ENCODE measurements around the gene REXO1. TPM values are rescaled to one million over a fixed set of nuclear protein-coding genes. Genes with fewer than 3 reads are reported as not detected.

The REXO1 gene
- total and polyA plus RNA-seq, 9 of the 15 experiments (the other 6 are each of a cell fraction or from before 2014, with no cell fraction given): 0.04 to 63.3 (median 15.8) TPM

DNA sequence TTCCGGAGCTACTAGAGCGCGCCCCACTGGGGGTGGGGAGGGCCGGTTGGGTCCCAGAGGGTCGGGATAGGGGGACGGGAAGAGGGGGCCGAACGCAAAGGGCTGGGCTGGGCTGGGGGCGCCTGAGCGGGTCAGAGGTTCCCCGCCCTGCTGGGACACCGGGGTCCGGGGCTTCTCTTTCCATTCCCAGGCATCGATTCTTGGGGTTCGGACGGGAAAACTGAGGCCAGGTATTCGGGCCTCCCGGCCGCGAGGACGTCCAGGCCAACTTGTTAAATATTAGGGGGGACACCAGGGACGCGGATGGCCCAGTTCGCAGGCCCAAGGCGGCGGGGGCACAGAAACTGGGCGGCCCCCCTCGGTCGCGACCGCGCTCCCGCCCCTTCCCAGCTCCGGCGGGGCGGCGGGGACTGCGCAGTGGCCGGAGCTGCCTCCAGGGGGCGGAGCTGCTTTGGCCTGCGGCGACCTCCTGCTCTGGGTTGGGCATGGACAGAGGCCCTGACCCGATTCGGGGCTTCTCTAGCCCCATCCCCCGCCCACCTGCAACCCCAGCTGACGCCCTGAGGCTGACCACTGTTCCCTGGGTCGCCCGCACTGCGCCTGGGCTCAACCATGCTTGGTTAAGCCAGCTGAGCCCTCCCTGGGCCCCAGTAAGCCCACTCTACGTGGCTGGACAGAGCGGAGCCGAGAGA, 16.3 kb upstream of the REXO1 start (continued):
- TF ChIP-seq JUND (IDR thresholded peaks at IDR 0.05; ENCODE audit: borderline replicate concordance, low read depth, low read length) (0 out of 2 replicates have a peak, but pooled peaks have one; percentile 17), JUND (tag; IDR thresholded peaks at IDR 0.05; ENCODE audit: borderline replicate concordance, low read depth, low read length) (no peak), POLR3G (IDR thresholded peaks at IDR 0.05; ENCODE audit: extremely low read depth, insufficient read length, insufficient replicate concordance) (no peak), CREM (IDR thresholded peaks at IDR 0.05; ENCODE audit: low read depth) (peak; percentile 44), GATAD2A (IDR thresholded peaks at IDR 0.05) (no peak), TCF3 (CRISPR knock-in tag; IDR thresholded peaks at IDR 0.05) (no peak), PHTF2 (CRISPR knock-in tag; IDR thresholded peaks at IDR 0.05) (no peak), ZFX (CRISPR knock-in tag; IDR thresholded peaks at IDR 0.05) (peak; percentile 79), PHF8 (IDR thresholded peaks at IDR 0.05; ENCODE audit: borderline replicate concordance, low read length) (peak; percentile 67), CHD2 (IDR thresholded peaks at IDR 0.05; ENCODE audit: low read depth, low read length) (no peak), SMC3 (conservative IDR thresholded peaks at IDR 0.05; ENCODE audit: insufficient read depth, low read depth, low read length) (peak; percentile 59; the same call in 1 of the 2 replicates), BHLHE40 (IDR thresholded peaks at IDR 0.05; ENCODE audit: low read length) (peak; percentile 38), NBN (IDR thresholded peaks at IDR 0.05; ENCODE audit: low read depth) (0 out of 2 replicates have a peak, but pooled peaks have one; percentile 5), ZBED1 (IDR thresholded peaks at IDR 0.05) (no peak), PHF21A (IDR thresholded peaks at IDR 0.05; ENCODE audit: borderline replicate concordance, low read depth) (peak; percentile 98), CBX5 (IDR thresholded peaks at IDR 0.05; ENCODE audit: borderline replicate concordance, low read depth) (no peak), HCFC1 (IDR thresholded peaks at IDR 0.05; ENCODE audit: low read depth, low read length) (peak; percentile 35; the same call in 1 of the 2 replicates), ZC3H4 (CRISPR knock-in tag; IDR thresholded peaks at IDR 0.05; ENCODE audit: borderline replicate concordance) (no peak), ETV5 (CRISPR knock-in tag; IDR thresholded peaks at IDR 0.05; ENCODE audit: low read depth) (0 out of 2 replicates have a peak, but pooled peaks have one; percentile 1), MTA2 (IDR thresholded peaks at IDR 0.05; ENCODE audit: low read depth) (peak; percentile 2; the same call in 1 of the 2 replicates), ZNF561 (CRISPR knock-in tag; conservative IDR thresholded peaks at IDR 0.05) (no peak)
- TF ChIP-seq, protein P1, sequence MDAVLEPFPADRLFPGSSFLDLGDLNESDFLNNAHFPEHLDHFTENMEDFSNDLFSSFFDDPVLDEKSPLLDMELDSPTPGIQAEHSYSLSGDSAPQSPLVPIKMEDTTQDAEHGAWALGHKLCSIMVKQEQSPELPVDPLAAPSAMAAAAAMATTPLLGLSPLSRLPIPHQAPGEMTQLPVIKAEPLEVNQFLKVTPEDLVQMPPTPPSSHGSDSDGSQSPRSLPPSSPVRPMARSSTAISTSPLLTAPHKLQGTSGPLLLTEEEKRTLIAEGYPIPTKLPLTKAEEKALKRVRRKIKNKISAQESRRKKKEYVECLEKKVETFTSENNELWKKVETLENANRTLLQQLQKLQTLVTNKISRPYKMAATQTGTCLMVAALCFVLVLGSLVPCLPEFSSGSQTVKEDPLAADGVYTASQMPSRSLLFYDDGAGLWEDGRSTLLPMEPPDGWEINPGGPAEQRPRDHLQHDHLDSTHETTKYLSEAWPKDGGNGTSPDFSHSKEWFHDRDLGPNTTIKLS (IDR thresholded peaks at IDR 0.05; ENCODE audit: borderline replicate concordance, low read depth): 0 out of 2 replicates have a peak, but pooled peaks have one; percentile 26
- TF ChIP-seq, protein P2, sequence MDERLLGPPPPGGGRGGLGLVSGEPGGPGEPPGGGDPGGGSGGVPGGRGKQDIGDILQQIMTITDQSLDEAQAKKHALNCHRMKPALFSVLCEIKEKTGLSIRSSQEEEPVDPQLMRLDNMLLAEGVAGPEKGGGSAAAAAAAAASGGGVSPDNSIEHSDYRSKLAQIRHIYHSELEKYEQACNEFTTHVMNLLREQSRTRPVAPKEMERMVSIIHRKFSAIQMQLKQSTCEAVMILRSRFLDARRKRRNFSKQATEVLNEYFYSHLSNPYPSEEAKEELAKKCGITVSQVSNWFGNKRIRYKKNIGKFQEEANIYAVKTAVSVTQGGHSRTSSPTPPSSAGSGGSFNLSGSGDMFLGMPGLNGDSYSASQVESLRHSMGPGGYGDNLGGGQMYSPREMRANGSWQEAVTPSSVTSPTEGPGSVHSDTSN (CRISPR knock-in tag; IDR thresholded peaks at IDR 0.05; ENCODE audit: low read depth): no peak
- TF ChIP-seq, protein P2 (tag; conservative IDR thresholded peaks at IDR 0.05; ENCODE audit: low read depth): no peak
- TF ChIP-seq, protein P3, sequence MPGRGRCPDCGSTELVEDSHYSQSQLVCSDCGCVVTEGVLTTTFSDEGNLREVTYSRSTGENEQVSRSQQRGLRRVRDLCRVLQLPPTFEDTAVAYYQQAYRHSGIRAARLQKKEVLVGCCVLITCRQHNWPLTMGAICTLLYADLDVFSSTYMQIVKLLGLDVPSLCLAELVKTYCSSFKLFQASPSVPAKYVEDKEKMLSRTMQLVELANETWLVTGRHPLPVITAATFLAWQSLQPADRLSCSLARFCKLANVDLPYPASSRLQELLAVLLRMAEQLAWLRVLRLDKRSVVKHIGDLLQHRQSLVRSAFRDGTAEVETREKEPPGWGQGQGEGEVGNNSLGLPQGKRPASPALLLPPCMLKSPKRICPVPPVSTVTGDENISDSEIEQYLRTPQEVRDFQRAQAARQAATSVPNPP (IDR thresholded peaks at IDR 0.05; ENCODE audit: borderline replicate concordance, insufficient read depth, insufficient read length): no peak

Measured in K562 (cell line).